Sigmoid colon (tissue), 4 donors: ENCODE data around the gene SHB.

Experiments used
- CTCF ChIP-seq, 4 experiments: fragments of 450-650 bp in 3 of 4; fragments of 200-600 bp in 1 of 4; IDR thresholded peaks; one replicate each; pipeline ENCODE4 v1.5.1; 2016 to 2019; ENCODE audit warnings: antibody characterized with exemption in 4 of 4, mild to moderate bottlenecking in 3 of 4, moderate library complexity in 2 of 4
- EP300 ChIP-seq, 4 donors: sonication (generic); formaldehyde crosslinking; IDR thresholded peaks; one replicate each; pipeline ENCODE4 v1.6.1; 2017; ENCODE audit warnings: antibody characterized with exemption in 4 of 4
- POLR2A ChIP-seq, 2 donors: fragments of 450-650 bp; IDR thresholded peaks; one replicate each; pipeline ENCODE4 v1.6.1; 2016; ENCODE audit warnings: antibody characterized with exemption in 2 of 2, mild to moderate bottlenecking in 2 of 2, moderate library complexity in 2 of 2
- POLR2AphosphoS5 ChIP-seq, 4 donors: sonication (generic); formaldehyde crosslinking; IDR thresholded peaks; one replicate each; pipeline ENCODE4 v1.6.1; 2017; ENCODE audit warnings: antibody characterized with exemption in 4 of 4

- TF ChIP-seq CTCF (IDR thresholded peaks at IDR 0.05) (no peak), POLR2A (IDR thresholded peaks at IDR 0.05) (no peak), POLR2AphosphoS5 (IDR thresholded peaks at IDR 0.05) (no peak), EP300 (IDR thresholded peaks at IDR 0.05) (no peak)
These were observed 121.0 kb downstream of the SHB start for GRCh38 chr9:37947977-37948376.
